Liver (tissue), 3 donors: ENCODE data around the gene TRIM67.

ENCODE experiments used
- FOXA1 ChIP-seq: IDR thresholded peaks from 2 replicates; pipeline ENCODE4 v1.6.1; 2016; ENCODE audit warnings: antibody characterized with exemption
- JUND ChIP-seq, 2 donors: IDR thresholded peaks; 2 replicates each; pipeline ENCODE4 v1.6.1; 2016; ENCODE audit warnings: antibody characterized with exemption in 2 of 2
- RAD21 ChIP-seq, 2 donors: IDR thresholded peaks; 2 replicates each; pipeline ENCODE4 v1.6.1; 2016; ENCODE audit warnings: antibody characterized with exemption in 2 of 2, mild to moderate bottlenecking in 2 of 2
- RXRA ChIP-seq, 2 donors: IDR thresholded peaks; 2 replicates each; pipeline ENCODE4 v1.6.1; 2017 to 2018; ENCODE audit warnings: antibody characterized with exemption in 2 of 2, mild to moderate bottlenecking in 1 of 2
- TAF1 ChIP-seq: conservative IDR thresholded peaks from 2 replicates; pipeline ENCODE4 v1.6.1; 2016; ENCODE audit warnings: antibody characterized with exemption, mild to moderate bottlenecking
- YY1 ChIP-seq: IDR thresholded peaks from 2 replicates; pipeline ENCODE4 v1.6.1; 2016; ENCODE audit warnings: antibody characterized with exemption, mild to moderate bottlenecking
- TF ChIP-seq, protein P1 (sequence below): fragments of 150-350 bp; IDR thresholded peaks from 2 replicates; pipeline ENCODE4 v1.5.1; 2017; ENCODE audit warnings: improper control_type of control experiment, low read depth, low read length; ENCODE audit not compliant: missing input control
- TF ChIP-seq, protein P2 (sequence below): IDR thresholded peaks from 2 replicates; pipeline ENCODE4 v1.6.1; 2016; ENCODE audit warnings: antibody characterized with exemption, mild to moderate bottlenecking
- TF ChIP-seq, protein P3 (sequence below): IDR thresholded peaks from 2 replicates; pipeline ENCODE4 v1.6.1; 2016; ENCODE audit warnings: antibody characterized with exemption
- TF ChIP-seq, protein P4 (sequence below): IDR thresholded peaks from 2 replicates; pipeline ENCODE4 v1.6.1; 2016; ENCODE audit warnings: antibody characterized with exemption
- donor health status: healthy.
- donor health status: healthy.

DNA sequence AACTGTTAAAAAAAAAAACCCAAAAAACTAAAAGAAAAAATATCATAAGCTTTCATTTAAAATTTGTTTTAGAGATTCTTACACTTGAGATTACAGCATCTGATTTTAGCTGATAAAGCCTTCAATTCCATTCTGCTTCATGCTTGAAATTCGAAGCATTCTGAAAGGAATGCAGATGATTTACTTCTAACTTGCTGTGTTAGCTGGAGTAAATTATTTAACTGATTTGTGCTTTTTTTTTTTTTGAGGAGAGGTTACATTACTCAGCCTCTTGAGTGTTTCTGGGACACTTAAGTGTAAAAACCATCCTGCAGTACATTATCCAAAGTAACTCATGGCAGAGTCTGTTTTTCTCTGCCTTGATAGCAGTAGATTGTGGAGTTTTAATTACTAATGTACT, 4.5 kb upstream of the TRIM67 start:
- TF ChIP-seq YY1: no peak
- TF ChIP-seq RXRA (IDR thresholded peaks at IDR 0.05): no peak
- TF ChIP-seq, protein P1, sequence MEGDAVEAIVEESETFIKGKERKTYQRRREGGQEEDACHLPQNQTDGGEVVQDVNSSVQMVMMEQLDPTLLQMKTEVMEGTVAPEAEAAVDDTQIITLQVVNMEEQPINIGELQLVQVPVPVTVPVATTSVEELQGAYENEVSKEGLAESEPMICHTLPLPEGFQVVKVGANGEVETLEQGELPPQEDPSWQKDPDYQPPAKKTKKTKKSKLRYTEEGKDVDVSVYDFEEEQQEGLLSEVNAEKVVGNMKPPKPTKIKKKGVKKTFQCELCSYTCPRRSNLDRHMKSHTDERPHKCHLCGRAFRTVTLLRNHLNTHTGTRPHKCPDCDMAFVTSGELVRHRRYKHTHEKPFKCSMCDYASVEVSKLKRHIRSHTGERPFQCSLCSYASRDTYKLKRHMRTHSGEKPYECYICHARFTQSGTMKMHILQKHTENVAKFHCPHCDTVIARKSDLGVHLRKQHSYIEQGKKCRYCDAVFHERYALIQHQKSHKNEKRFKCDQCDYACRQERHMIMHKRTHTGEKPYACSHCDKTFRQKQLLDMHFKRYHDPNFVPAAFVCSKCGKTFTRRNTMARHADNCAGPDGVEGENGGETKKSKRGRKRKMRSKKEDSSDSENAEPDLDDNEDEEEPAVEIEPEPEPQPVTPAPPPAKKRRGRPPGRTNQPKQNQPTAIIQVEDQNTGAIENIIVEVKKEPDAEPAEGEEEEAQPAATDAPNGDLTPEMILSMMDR: no peak
- TF ChIP-seq JUND (IDR thresholded peaks at IDR 0.05): no peak
- no peak for TF ChIP-seq RAD21 (IDR thresholded peaks at IDR 0.05)
- TF ChIP-seq, protein P2, sequence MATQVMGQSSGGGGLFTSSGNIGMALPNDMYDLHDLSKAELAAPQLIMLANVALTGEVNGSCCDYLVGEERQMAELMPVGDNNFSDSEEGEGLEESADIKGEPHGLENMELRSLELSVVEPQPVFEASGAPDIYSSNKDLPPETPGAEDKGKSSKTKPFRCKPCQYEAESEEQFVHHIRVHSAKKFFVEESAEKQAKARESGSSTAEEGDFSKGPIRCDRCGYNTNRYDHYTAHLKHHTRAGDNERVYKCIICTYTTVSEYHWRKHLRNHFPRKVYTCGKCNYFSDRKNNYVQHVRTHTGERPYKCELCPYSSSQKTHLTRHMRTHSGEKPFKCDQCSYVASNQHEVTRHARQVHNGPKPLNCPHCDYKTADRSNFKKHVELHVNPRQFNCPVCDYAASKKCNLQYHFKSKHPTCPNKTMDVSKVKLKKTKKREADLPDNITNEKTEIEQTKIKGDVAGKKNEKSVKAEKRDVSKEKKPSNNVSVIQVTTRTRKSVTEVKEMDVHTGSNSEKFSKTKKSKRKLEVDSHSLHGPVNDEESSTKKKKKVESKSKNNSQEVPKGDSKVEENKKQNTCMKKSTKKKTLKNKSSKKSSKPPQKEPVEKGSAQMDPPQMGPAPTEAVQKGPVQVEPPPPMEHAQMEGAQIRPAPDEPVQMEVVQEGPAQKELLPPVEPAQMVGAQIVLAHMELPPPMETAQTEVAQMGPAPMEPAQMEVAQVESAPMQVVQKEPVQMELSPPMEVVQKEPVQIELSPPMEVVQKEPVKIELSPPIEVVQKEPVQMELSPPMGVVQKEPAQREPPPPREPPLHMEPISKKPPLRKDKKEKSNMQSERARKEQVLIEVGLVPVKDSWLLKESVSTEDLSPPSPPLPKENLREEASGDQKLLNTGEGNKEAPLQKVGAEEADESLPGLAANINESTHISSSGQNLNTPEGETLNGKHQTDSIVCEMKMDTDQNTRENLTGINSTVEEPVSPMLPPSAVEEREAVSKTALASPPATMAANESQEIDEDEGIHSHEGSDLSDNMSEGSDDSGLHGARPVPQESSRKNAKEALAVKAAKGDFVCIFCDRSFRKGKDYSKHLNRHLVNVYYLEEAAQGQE: no peak
- TF ChIP-seq, protein P3, sequence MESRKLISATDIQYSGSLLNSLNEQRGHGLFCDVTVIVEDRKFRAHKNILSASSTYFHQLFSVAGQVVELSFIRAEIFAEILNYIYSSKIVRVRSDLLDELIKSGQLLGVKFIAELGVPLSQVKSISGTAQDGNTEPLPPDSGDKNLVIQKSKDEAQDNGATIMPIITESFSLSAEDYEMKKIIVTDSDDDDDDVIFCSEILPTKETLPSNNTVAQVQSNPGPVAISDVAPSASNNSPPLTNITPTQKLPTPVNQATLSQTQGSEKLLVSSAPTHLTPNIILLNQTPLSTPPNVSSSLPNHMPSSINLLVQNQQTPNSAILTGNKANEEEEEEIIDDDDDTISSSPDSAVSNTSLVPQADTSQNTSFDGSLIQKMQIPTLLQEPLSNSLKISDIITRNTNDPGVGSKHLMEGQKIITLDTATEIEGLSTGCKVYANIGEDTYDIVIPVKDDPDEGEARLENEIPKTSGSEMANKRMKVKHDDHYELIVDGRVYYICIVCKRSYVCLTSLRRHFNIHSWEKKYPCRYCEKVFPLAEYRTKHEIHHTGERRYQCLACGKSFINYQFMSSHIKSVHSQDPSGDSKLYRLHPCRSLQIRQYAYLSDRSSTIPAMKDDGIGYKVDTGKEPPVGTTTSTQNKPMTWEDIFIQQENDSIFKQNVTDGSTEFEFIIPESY: no peak
- TF ChIP-seq FOXA1: no peak
- TF ChIP-seq TAF1: no peak
- TF ChIP-seq, protein P4, sequence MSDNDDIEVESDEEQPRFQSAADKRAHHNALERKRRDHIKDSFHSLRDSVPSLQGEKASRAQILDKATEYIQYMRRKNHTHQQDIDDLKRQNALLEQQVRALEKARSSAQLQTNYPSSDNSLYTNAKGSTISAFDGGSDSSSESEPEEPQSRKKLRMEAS: no peak
